HG03066 (cell line): ENCODE results near the gene SPOP.
"Not testable (repeated sequence)": the region's sequence is repeated elsewhere in the genome, so short reads cannot be mapped to it uniquely, and the experiment has no call there.

ENCODE experiments used
- ATAC-seq: cut with Tn5 transposase; IDR thresholded peaks from one replicate; pipeline ENCODE4 v1.9.1; 2021; ENCODE audit warnings: low read depth; ENCODE audit not compliant: unreplicated experiment

The SPOP gene

GRCh38 chr17:49554694-49555494 lies 123.0 kb downstream of the SPOP start:
- no peak for ATAC-seq

GRCh38 chr17:49553676-49554335 lies 124.1 kb downstream of the SPOP start:
- ATAC-seq: no peak

GRCh38 chr17:49552070-49552751 lies 125.7 kb downstream of the SPOP start:
- ATAC-seq: no peak

GRCh38 chr17:49551221-49552069 lies 126.5 kb downstream of the SPOP start:
- no peak for ATAC-seq

GRCh38 chr17:49550764-49551163 lies 127.1 kb downstream of the SPOP start:
- ATAC-seq: not testable (repeated sequence)

- ATAC-seq: no peak
Observed at GRCh38 chr17:49549691-49550678, 127.9 kb downstream of the SPOP start.

GRCh38 chr17:49549311-49549605 lies 128.6 kb downstream of the SPOP start:
- ATAC-seq: no peak
